ENCODE measurements around the gene NPL.

NPL gene

DNA sequence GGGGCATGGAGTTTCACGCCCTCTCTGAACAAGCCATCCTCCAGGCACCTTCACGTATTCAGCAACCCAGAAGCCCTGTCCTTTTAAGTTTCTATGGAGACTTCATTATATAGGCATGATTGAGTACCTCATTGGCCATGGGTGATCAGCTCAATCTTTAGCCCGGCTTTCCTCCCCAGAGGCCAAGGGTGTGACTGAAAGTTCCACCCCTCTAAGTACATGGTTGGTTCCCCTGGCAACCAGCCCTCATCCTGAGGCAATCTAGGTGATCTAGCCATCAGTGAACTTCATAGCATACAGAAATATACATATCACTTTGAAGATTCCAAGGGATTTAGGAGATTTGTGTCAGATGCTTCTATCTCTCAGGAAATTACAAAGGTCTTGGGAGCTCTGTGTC lies 28.2 kb downstream of the NPL start:
- H3K27ac ChIP-seq (ENCODE audit: low read length): no peak overlapping the region
- TF ChIP-seq EZH2phosphoT487 (IDR thresholded peaks at IDR 0.05; ENCODE audit: low read depth): no peak
- TF ChIP-seq, protein P1, sequence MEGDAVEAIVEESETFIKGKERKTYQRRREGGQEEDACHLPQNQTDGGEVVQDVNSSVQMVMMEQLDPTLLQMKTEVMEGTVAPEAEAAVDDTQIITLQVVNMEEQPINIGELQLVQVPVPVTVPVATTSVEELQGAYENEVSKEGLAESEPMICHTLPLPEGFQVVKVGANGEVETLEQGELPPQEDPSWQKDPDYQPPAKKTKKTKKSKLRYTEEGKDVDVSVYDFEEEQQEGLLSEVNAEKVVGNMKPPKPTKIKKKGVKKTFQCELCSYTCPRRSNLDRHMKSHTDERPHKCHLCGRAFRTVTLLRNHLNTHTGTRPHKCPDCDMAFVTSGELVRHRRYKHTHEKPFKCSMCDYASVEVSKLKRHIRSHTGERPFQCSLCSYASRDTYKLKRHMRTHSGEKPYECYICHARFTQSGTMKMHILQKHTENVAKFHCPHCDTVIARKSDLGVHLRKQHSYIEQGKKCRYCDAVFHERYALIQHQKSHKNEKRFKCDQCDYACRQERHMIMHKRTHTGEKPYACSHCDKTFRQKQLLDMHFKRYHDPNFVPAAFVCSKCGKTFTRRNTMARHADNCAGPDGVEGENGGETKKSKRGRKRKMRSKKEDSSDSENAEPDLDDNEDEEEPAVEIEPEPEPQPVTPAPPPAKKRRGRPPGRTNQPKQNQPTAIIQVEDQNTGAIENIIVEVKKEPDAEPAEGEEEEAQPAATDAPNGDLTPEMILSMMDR (IDR thresholded peaks at IDR 0.05; ENCODE audit: low read depth, low read length): no peak
- no peak overlapping the region for H3K4me2 ChIP-seq (ENCODE audit: low read length)
- H2AFZ ChIP-seq (ENCODE audit: low read depth, low read length): no peak overlapping the region
- no peak overlapping the region for H3K4me3 ChIP-seq (ENCODE audit: low read length)
- H3K27me3 ChIP-seq (ENCODE audit: low read depth, low read length): no peaks in the 10 kb centered on the region
- H3K79me2 ChIP-seq (ENCODE audit: low read length): no peaks in the 10 kb centered on the region
- peaks cover 4% of the 10 kb centered on the region for H3K36me3 ChIP-seq (replicated peaks; ENCODE audit: low read depth, low read length)
- H3K9ac ChIP-seq (ENCODE audit: low read length): no peak overlapping the region
- no peaks in the 10 kb centered on the region for H4K20me1 ChIP-seq (ENCODE audit: insufficient read depth, low read length)
- H3K4me1 ChIP-seq (ENCODE audit: low read length): no peaks in the 10 kb centered on the region
- no peaks in the 10 kb centered on the region for H3K9me3 ChIP-seq (ENCODE audit: insufficient read depth, low read length)

DNA sequence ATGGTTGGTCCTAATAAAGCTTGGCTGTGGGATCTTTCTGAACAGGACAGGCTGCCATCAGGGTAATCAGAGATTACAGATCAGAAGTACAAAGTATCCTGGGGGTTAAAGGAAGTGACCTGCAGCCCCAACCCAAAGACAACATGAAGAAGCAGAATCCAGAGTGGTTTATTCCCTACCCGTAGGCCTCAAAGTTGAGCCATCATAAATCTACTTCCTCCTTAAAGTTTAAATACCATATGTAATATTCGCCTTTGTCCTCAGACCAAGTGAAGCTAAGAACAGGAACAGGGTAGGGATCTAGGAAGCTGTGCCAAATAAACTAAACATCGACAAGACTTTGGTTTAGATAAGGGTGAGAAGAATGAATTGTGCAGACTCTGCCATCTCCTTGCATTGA lies 33.6 kb downstream of the NPL start:
- H3K4me2 ChIP-seq (ENCODE audit: low read length): no peak overlapping the region
- H4K20me1 ChIP-seq (ENCODE audit: insufficient read depth, low read length): no peaks in the 10 kb centered on the region
- TF ChIP-seq, protein P1 (IDR thresholded peaks at IDR 0.05; ENCODE audit: low read depth, low read length): no peak
- TF ChIP-seq EZH2phosphoT487 (IDR thresholded peaks at IDR 0.05; ENCODE audit: low read depth): no peak
- no peak overlapping the region for H3K4me3 ChIP-seq (ENCODE audit: low read length)
- no peaks in the 10 kb centered on the region for H3K9me3 ChIP-seq (ENCODE audit: insufficient read depth, low read length)
- no peaks in the 10 kb centered on the region for H3K79me2 ChIP-seq (ENCODE audit: low read length)
- H2AFZ ChIP-seq (ENCODE audit: low read depth, low read length): no peak overlapping the region
- H3K9ac ChIP-seq (ENCODE audit: low read length): no peak overlapping the region
- peaks cover 3% of the 10 kb centered on the region; the same call in 1 of the 2 replicates for H3K4me1 ChIP-seq (ENCODE audit: low read length)
- H3K27me3 ChIP-seq (ENCODE audit: low read depth, low read length): no peaks in the 10 kb centered on the region
- H3K36me3 ChIP-seq (replicated peaks; ENCODE audit: low read depth, low read length): no peaks in the 10 kb centered on the region
- H3K27ac ChIP-seq (ENCODE audit: low read length): no peak overlapping the region

DNA sequence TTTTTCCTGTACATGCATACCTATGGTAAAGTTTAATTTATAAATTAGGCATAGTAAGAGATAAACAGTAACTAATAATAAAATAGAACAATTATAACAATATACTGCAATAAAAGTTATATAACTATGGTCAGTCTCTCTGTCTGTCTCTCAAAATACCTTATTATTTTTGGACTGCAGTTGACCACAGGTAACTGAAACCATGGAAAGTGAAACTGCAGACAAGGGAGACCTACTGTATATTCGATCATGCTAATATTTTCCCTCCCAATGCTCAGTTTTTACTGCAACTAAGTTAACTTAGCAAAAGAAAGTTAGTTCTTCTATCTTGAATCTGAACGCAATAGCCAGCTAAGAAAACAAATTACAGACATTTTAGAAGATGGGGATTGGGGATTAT lies 37.3 kb downstream of the NPL start:
- TF ChIP-seq, protein P1 (IDR thresholded peaks at IDR 0.05; ENCODE audit: low read depth, low read length): no peak
- TF ChIP-seq EZH2phosphoT487 (IDR thresholded peaks at IDR 0.05; ENCODE audit: low read depth): no peak
- H4K20me1 ChIP-seq (ENCODE audit: insufficient read depth, low read length): no peaks in the 10 kb centered on the region
- no peak overlapping the region for H3K27ac ChIP-seq (ENCODE audit: low read length)
- no peaks in the 10 kb centered on the region for H3K27me3 ChIP-seq (ENCODE audit: low read depth, low read length)
- H3K4me3 ChIP-seq (ENCODE audit: low read length): no peak overlapping the region
- no peaks in the 10 kb centered on the region for H3K79me2 ChIP-seq (ENCODE audit: low read length)
- no peak overlapping the region for H3K4me2 ChIP-seq (ENCODE audit: low read length)
- no peaks in the 10 kb centered on the region for H3K9me3 ChIP-seq (ENCODE audit: insufficient read depth, low read length)
- peaks cover 19% of the 10 kb centered on the region for H3K4me1 ChIP-seq (ENCODE audit: low read length)
- no peaks in the 10 kb centered on the region for H3K36me3 ChIP-seq (replicated peaks; ENCODE audit: low read depth, low read length)
- no peak overlapping the region for H3K9ac ChIP-seq (ENCODE audit: low read length)
- no peak overlapping the region for H2AFZ ChIP-seq (ENCODE audit: low read depth, low read length)

DNA sequence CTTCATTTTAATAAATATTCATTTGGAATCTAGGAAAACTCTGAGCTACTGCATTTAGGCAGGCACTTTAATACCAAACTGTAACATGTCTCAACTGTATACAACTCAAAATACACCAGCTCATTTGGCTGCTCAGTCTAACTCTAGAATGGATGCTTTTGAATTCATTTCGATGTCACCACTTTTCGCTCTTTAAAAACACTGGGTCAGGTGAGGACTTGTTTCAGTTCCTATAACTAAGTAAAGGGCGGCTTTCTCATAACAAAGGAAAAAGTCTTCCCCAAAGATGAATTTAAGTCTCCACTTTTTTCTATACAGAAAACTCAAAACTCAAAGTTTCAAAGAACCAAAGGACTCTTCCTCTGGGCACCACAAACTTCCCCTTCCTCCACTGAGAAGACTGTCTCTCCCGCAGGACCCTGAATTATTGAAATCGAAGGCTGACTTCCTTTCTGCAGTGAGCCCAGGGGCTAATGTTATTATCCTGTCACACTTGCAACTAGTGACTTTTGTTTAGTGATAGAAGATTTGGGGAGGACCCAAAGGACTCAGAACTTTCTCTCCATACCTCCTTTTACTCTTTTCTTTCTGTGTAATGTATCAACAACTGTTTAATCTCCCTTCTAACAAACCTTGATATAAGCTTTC lies 39.8 kb downstream of the NPL start:
- Histone ChIP-seq H3K4me2 (ENCODE audit: low read length) (peak overlapping the region; percentile 82), H3K9me3 (ENCODE audit: insufficient read depth, low read length) (no peaks in the 10 kb centered on the region), H3K9ac (ENCODE audit: low read length) (peak overlapping the region; percentile 57), H3K4me3 (ENCODE audit: low read length) (peak overlapping the region; percentile 71), H2AFZ (ENCODE audit: low read depth, low read length) (peak overlapping the region; percentile 78), H3K27me3 (ENCODE audit: low read depth, low read length) (no peaks in the 10 kb centered on the region), H4K20me1 (ENCODE audit: insufficient read depth, low read length) (no peaks in the 10 kb centered on the region), H3K79me2 (ENCODE audit: low read length) (no peaks in the 10 kb centered on the region), H3K27ac (ENCODE audit: low read length) (peak overlapping the region; percentile 71), H3K4me1 (ENCODE audit: low read length) (peaks cover 19% of the 10 kb centered on the region), H3K36me3 (replicated peaks; ENCODE audit: low read depth, low read length) (no peaks in the 10 kb centered on the region)
- TF ChIP-seq, protein P1 (IDR thresholded peaks at IDR 0.05; ENCODE audit: low read depth, low read length): no peak
- TF ChIP-seq EZH2phosphoT487 (IDR thresholded peaks at IDR 0.05; ENCODE audit: low read depth): no peak

Measured in OCI-LY3 (cell line).